Adrenal gland (tissue), 12 donors: ENCODE data around the gene NFIC. TPM values are rescaled to one million over a fixed set of nuclear protein-coding genes. Genes with fewer than 3 reads are reported as not detected.
A peak's percentile ranks its signal among the peaks of the same experiment; 100 is the strongest.
"Not testable (repeated sequence)": the region's sequence is repeated elsewhere in the genome, so short reads cannot be mapped to it uniquely, and the experiment has no call there.

Experiments
- DNase-seq, 7 donors: peaks; one replicate each; pipeline ENCODE4 v3.0.0-alpha.2; 2019 to 2020
- H3K27ac ChIP-seq, 5 donors: fragments of 200-600 bp; sonication (generic) in 4 of 5; 1 replicate in 3 of 5; 2 replicates in 2 of 5; pipeline versions ENCODE4 v1.5.1 to v1.8.0; 2016 to 2020; ENCODE audit warnings: mild to moderate bottlenecking in 1 of 5
- H3K27me3 ChIP-seq: fragments of 200-600 bp; 2 replicates; pipeline ENCODE4 v1.8.0; 2021
- H3K36me3 ChIP-seq, 2 donors: fragments of 200-600 bp; replicated peaks in 1 of 2; 1 replicate in 1 of 2; 2 replicates in 1 of 2; pipeline versions ENCODE4 v1.5.1 to v1.8.0; 2018 to 2022
- H3K4me1 ChIP-seq, 2 donors: fragments of 200-600 bp; replicated peaks in 1 of 2; 1 replicate in 1 of 2; 2 replicates in 1 of 2; pipeline versions ENCODE4 v1.5.1 to v1.8.0; 2018 to 2021
- H3K4me3 ChIP-seq, 4 donors: fragments of 200-600 bp; sonication (generic) in 3 of 4; one replicate each; pipeline ENCODE4 v1.5.1; 2016 to 2018
- H3K9me3 ChIP-seq, 3 donors: fragments of 200-600 bp; sonication (generic) in 1 of 3; replicated peaks in 1 of 3; 1 replicate in 2 of 3; 2 replicates in 1 of 3; pipeline versions ENCODE4 v1.5.1 to v1.8.0; 2016 to 2021
- POLR2A ChIP-seq, 2 donors: fragments of 450-650 bp; IDR thresholded peaks; one replicate each; pipeline ENCODE4 v1.6.1; 2017; ENCODE audit warnings: antibody characterized with exemption in 2 of 2, mild to moderate bottlenecking in 2 of 2, moderate library complexity in 1 of 2
- WGBS, 4 donors: extraction: QIAGEN DNeasy Blood & Tissue Kit in 2 of 4; methylation state at CpG; one replicate each; pipeline versions ENCODE4 v1.1.5 to v1.1.7; 2013 to 2017; 5-methylcytosine and 5-hydroxymethylcytosine counted together
- intact Hi-C, 2 donors: fragments of 100-400 bp; cut with DNase I; formaldehyde crosslinking; loops; one replicate each; pipeline versions ENCODE4 v1.14.1 to v1.15.0; 2022 to 2023
- polyA plus RNA-seq, 3 donors: library from polyadenylated mRNA; stranded (reverse); fragments of 200-250 nt in 2 of 3; fragments of 350-450 nt in 1 of 3; fragmentation: Illumina TruSeq in 1 of 3; extraction: RNeasy Lipid Tissue Mini Kit (QIAGEN cat#74804) in 1 of 3; gene quantifications; one replicate each; pipeline ENCODE4 v1.2.3, GENCODE V29; 2013 to 2014
- total RNA-seq, 9 donors: library from RNA; depleted of rRNA in 4 of 9; stranded (reverse); fragments of >200 nt in 4 of 9; fragments of 120-200 nt in 1 of 9; fragmentation: NEBNext Ultra II Directional in 1 of 9; extraction: Animal tissue kit (Norgen Biotek cat#: 25700) in 1 of 9; gene quantifications; one replicate each; pipeline versions ENCODE4 v1.1.0 to v1.2.4, GENCODE V29; 2013 to 2023
- TF ChIP-seq, protein P1 (sequence below), 6 experiments: fragments of 450-650 bp in 4 of 6; fragments of 200-600 bp in 2 of 6; sonication (generic) in 1 of 6; IDR thresholded peaks; 1 replicate in 5 of 6; 2 replicates in 1 of 6; pipeline versions ENCODE4 v1.5.1 to v1.8.0; 2016 to 2021; ENCODE audit warnings: antibody characterized with exemption in 6 of 6, mild to moderate bottlenecking in 2 of 6, moderate library complexity in 1 of 6
- donor health status: healthy with polysubstance abuse.
- donor health status: Bipolar disorder and iron deficiency.
- donor health status: DM: yes; HTN: yes; CAD: no.
- donor health status: DM: no; HTN: no; CAD: no.
- donor health status: DM: no; HTN: no; CAD: no.
- donor health status: DM: yes; HTN: yes; CAD: no.

Gene NFIC
- total and polyA plus RNA-seq, 12 donors = 3.5 to 329 (median 171) TPM

DNA sequence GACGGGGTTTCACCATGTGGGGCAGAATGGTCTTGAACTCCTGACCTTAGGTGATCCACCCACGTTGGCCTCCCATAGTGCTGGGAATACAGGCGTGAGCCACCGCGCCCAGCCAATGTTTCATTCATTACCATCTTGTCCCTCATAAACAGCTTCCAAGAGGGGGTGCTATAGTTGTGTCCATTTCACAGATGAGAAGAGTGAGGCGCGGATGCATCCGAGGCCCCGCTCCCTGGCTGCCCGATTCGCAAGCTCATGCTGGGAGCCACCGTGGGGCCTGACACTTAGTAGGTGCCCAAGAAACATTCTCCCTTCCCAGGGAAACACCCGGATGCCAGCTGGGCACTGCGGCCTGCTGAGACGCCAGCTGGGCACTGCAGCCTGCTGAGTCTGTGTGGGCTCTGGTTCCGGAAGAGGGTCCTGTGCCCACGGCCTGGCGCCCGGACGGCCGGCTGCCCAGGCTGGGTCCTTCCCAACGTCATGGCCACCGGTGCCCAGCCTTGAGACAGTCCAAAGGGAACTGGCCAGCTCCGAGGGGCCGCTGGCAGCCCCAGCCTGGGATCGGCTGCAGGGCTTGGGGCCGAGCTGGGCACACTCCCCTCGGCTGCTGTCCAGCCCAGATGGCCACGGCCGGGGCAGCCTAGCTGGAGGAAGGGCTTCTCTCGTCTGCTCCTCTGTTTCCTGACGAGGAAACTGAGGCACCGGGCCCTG, 54.7 kb downstream of the NFIC start:
- WGBS, 4 donors = 76 to 92% (median 77%) methylated on average over 16 to 33 of the region's 33 CpGs
- intact Hi-C loops = no loop called here
- Histone ChIP-seq H3K4me1 (peaks cover 18 to 25% of the 10 kb centered on the region in 2 donors), H3K9me3 (no peaks in the 10 kb centered on the region), H3K36me3 (peaks cover 0 to 20% of the 10 kb centered on the region in 2 donors), H3K4me3 (no peak overlapping the region), H3K27ac (peak overlapping the region in 3 of 5 donors; percentile 30 to 72 (median 32)), H3K27me3 (no peaks in the 10 kb centered on the region)
- DNase-seq = no peak
- no peak for TF ChIP-seq POLR2A (IDR thresholded peaks at IDR 0.05)
- TF ChIP-seq, protein P1, sequence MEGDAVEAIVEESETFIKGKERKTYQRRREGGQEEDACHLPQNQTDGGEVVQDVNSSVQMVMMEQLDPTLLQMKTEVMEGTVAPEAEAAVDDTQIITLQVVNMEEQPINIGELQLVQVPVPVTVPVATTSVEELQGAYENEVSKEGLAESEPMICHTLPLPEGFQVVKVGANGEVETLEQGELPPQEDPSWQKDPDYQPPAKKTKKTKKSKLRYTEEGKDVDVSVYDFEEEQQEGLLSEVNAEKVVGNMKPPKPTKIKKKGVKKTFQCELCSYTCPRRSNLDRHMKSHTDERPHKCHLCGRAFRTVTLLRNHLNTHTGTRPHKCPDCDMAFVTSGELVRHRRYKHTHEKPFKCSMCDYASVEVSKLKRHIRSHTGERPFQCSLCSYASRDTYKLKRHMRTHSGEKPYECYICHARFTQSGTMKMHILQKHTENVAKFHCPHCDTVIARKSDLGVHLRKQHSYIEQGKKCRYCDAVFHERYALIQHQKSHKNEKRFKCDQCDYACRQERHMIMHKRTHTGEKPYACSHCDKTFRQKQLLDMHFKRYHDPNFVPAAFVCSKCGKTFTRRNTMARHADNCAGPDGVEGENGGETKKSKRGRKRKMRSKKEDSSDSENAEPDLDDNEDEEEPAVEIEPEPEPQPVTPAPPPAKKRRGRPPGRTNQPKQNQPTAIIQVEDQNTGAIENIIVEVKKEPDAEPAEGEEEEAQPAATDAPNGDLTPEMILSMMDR (IDR thresholded peaks at IDR 0.05) = no peak

GRCh38 chr19:3421656-3422055, 55.3 kb downstream of the NFIC start:
- H3K4me3 ChIP-seq, H3K9me3 ChIP-seq, intact Hi-C loops, DNase-seq, H3K27me3 ChIP-seq: not testable (repeated sequence)
- peak overlapping the region in 2 of 5 donors; percentile 30 to 72 for H3K27ac ChIP-seq
- peaks cover 0 to 25% of the 10 kb centered on the region in 2 donors for H3K36me3 ChIP-seq
- 88 to 92% (median 90%) methylated on average over 10 to 12 of the region's 12 CpGs for WGBS, 4 donors
- H3K4me1 ChIP-seq = peaks cover 18 to 25% of the 10 kb centered on the region in 2 donors

GRCh38 chr19:3423183-3423829, 56.9 kb downstream of the NFIC start:
- Histone ChIP-seq H3K36me3 (peaks cover 0 to 31% of the 10 kb centered on the region in 2 donors), H3K27me3 (no peaks in the 10 kb centered on the region), H3K4me3 (no peak overlapping the region), H3K4me1 (peaks cover 18 to 37% of the 10 kb centered on the region in 2 donors), H3K27ac (peak overlapping the region in 4 of 5 donors; percentile 31 to 78 (median 75)), H3K9me3 (no peaks in the 10 kb centered on the region)
- peak in 6 of 7 donors; percentile 65 to 84 (median 76) for DNase-seq
- 18 to 30% (median 23%) methylated on average over 14 to 29 of the region's 29 CpGs for WGBS, 4 donors
- intact Hi-C loops = no loop called here
- TF ChIP-seq, protein P1 (IDR thresholded peaks at IDR 0.05) = no peak
- TF ChIP-seq POLR2A (IDR thresholded peaks at IDR 0.05) = no peak

DNA sequence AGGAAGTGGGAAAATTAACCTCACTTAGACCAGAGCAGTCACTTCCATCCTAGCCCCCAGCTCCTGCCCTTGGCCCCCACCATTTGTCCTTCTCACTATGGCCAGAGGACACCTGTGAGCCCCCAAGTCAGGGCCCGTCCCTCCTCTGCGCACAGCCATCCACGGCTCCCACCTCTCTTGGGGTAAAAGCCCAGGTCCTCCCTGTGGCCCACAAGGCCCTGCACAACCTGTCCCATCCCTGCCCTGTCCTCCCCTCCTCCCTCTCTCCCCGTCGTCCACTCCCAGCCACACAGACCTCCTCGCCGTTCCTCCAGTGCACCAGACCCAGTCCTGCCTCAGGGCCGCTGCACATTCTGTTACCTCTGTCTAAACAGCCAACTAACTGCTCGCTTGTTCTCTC, 60.0 kb downstream of the NFIC start:
- H3K27ac ChIP-seq = peak overlapping the region in 3 of 5 donors; percentile 53 to 93 (median 64)
- no peak overlapping the region for H3K4me3 ChIP-seq
- peaks cover 0 to 25% of the 10 kb centered on the region in 2 donors for H3K36me3 ChIP-seq
- no peak for DNase-seq
- intact Hi-C loops = loop anchor here in 1 of 2 donors (5.0 kb wide), 1 partner anchor 64 kb away; no protein-coding TSS in a partner anchor
- no peaks in the 10 kb centered on the region for H3K9me3 ChIP-seq
- WGBS, 4 donors = 81 to 97% (median 91%) methylated on average over 9 of the region's 9 CpGs
- H3K27me3 ChIP-seq = no peaks in the 10 kb centered on the region
- TF ChIP-seq, protein P1 (IDR thresholded peaks at IDR 0.05) = no peak
- TF ChIP-seq POLR2A (IDR thresholded peaks at IDR 0.05) = no peak
- peaks cover 26 to 64% of the 10 kb centered on the region in 2 donors for H3K4me1 ChIP-seq

DNA sequence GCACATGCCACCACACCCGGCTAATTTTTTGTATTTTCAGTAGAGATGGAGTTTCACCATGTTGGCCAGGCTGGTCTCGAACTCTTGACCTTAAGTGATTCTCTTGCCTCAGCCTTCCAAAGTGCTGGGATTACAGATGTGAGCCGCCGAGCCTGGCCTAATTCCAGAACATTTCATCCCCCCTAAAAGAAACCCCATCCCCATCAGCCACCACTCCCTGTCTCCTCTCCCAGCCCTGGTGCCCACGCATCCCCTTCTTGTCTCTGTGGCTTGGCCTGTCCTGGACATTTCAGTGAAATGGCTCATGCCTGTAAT, 63.9 kb downstream of the NFIC start:
- Histone ChIP-seq H3K36me3 (peaks cover 0 to 39% of the 10 kb centered on the region in 2 donors), H3K27ac (peak overlapping the region; percentile 18 to 94 (median 64)), H3K4me1 (peaks cover 9 to 71% of the 10 kb centered on the region in 2 donors)
- intact Hi-C loops, H3K27me3 ChIP-seq, DNase-seq, H3K9me3 ChIP-seq, H3K4me3 ChIP-seq: not testable (repeated sequence)
- 58 to 72% (median 69%) methylated on average over 5 of the region's 5 CpGs for WGBS, 4 donors
